CD14-positive monocyte (primary cell): Measurements from ENCODE around the gene WDPCP. TPM values are rescaled to one million over a fixed set of nuclear protein-coding genes. Genes with fewer than 3 reads are reported as not detected.

ENCODE experiments used
- DNase-seq, 3 donors: peaks; one replicate each; pipeline ENCODE4 v3.0.0-alpha.2; 2011 to 2022
- H2AFZ ChIP-seq: 2 replicates; pipeline ENCODE4 v1.6.0; 2012; ENCODE audit warnings: mild to moderate bottlenecking, low read depth, low read length, inconsistent platforms; ENCODE audit not compliant: insufficient read depth, poor library complexity, severe bottlenecking
- H3K27ac ChIP-seq, 2 donors: 1 replicate in 1 of 2; 2 replicates in 1 of 2; pipeline ENCODE4 v1.5.1; 2012 to 2013; ENCODE audit warnings: low read length in 2 of 2, control low read depth in 1 of 2, inconsistent platforms in 1 of 2, low read depth in 1 of 2, mild to moderate bottlenecking in 1 of 2
- H3K27me3 ChIP-seq, 2 donors: one replicate each; pipeline versions ENCODE4 v1.6.0 to v1.6.1; 2011 to 2013; ENCODE audit warnings: low read length in 2 of 2; ENCODE audit not compliant: control insufficient read depth in 2 of 2, insufficient read depth in 2 of 2
- H3K36me3 ChIP-seq, 2 donors: replicated peaks in 1 of 2; 1 replicate in 1 of 2; 2 replicates in 1 of 2; pipeline versions ENCODE4 v1.5.1 to v1.6.1; 2012 to 2013; ENCODE audit warnings: low read length in 2 of 2, control low read depth in 1 of 2, inconsistent platforms in 1 of 2, mild to moderate bottlenecking in 1 of 2; ENCODE audit not compliant: insufficient read depth in 2 of 2, control insufficient read depth in 1 of 2
- H3K4me1 ChIP-seq, 2 donors: 1 replicate in 1 of 2; 2 replicates in 1 of 2; pipeline versions ENCODE4 v1.5.1 to v1.6.1; 2012 to 2013; ENCODE audit warnings: low read length in 2 of 2, control low read depth in 1 of 2, inconsistent platforms in 1 of 2, mild to moderate bottlenecking in 1 of 2, moderate library complexity in 1 of 2; ENCODE audit not compliant: insufficient read depth in 2 of 2, control insufficient read depth in 1 of 2
- H3K4me2 ChIP-seq: replicated peaks from 2 replicates; pipeline ENCODE3; 2012; ENCODE audit warnings: low read length, moderate library complexity, mild to moderate bottlenecking; ENCODE audit not compliant: poor library complexity, severe bottlenecking; ENCODE audit errors: extremely low read depth
- H3K4me3 ChIP-seq, 3 experiments: fragments of 200-600 bp in 1 of 3; sonication (generic) in 1 of 3; replicated peaks in 1 of 3; 1 replicate in 2 of 3; 2 replicates in 1 of 3; pipeline ENCODE4 v1.5.1; 2011 to 2013; ENCODE audit warnings: low read length in 3 of 3, mild to moderate bottlenecking in 3 of 3, control low read depth in 2 of 3, low read depth in 2 of 3, inconsistent platforms in 1 of 3, moderate library complexity in 1 of 3
- H3K79me2 ChIP-seq: 2 replicates; pipeline ENCODE4 v1.6.0; 2012; ENCODE audit warnings: mild to moderate bottlenecking, control low read depth, inconsistent platforms, low read length, moderate library complexity; ENCODE audit not compliant: insufficient read depth
- H3K9ac ChIP-seq: 2 replicates; pipeline ENCODE4 v1.6.0; 2017; ENCODE audit warnings: low read length, mild to moderate bottlenecking; ENCODE audit not compliant: insufficient read depth, poor library complexity, severe bottlenecking
- H3K9me3 ChIP-seq, 2 donors: replicated peaks in 1 of 2; 1 replicate in 1 of 2; 2 replicates in 1 of 2; pipeline versions ENCODE4 v1.5.1 to v1.6.1; 2012 to 2013; ENCODE audit warnings: low read length in 2 of 2, control low read depth in 1 of 2; ENCODE audit not compliant: control insufficient read depth in 1 of 2, insufficient read depth in 1 of 2
- H4K20me1 ChIP-seq: 2 replicates; pipeline ENCODE4 v1.6.0; 2012; ENCODE audit warnings: mild to moderate bottlenecking, low read length, control low read depth, moderate library complexity; ENCODE audit not compliant: insufficient read depth
- H3K27ac Mint-ChIP-seq, 7 donors: one replicate each; pipeline ENCODE4 v1.8.0; 2020; ENCODE audit warnings: mild to moderate bottlenecking in 7 of 7, mixed read lengths in 7 of 7, moderate library complexity in 6 of 7, inconsistent platforms in 2 of 7
- H3K27me3 Mint-ChIP-seq, 3 donors: one replicate each; pipeline ENCODE4 v1.8.0; 2021 to 2022; ENCODE audit warnings: low read depth in 3 of 3, mild to moderate bottlenecking in 3 of 3, mixed read lengths in 3 of 3, moderate library complexity in 3 of 3, inconsistent platforms in 1 of 3
- H3K36me3 Mint-ChIP-seq, 2 donors: one replicate each; pipeline ENCODE4 v1.8.0; 2020; ENCODE audit warnings: mixed read lengths in 2 of 2, inconsistent platforms in 1 of 2, mild to moderate bottlenecking in 1 of 2
- H3K4me1 Mint-ChIP-seq: one replicate; pipeline ENCODE4 v1.8.0; 2020; ENCODE audit warnings: mild to moderate bottlenecking, mixed read lengths
- H3K4me3 Mint-ChIP-seq, 2 donors: one replicate each; pipeline ENCODE4 v1.8.0; 2020; ENCODE audit warnings: mild to moderate bottlenecking in 2 of 2, mixed read lengths in 2 of 2, moderate library complexity in 1 of 2
- H3K9me3 Mint-ChIP-seq, 7 donors: one replicate each; pipeline ENCODE4 v1.8.0; 2020 to 2022; ENCODE audit warnings: mixed read lengths in 7 of 7, mild to moderate bottlenecking in 6 of 7, moderate library complexity in 6 of 7, inconsistent platforms in 2 of 7
- WGBS: methylation state at CpG from one replicate; pipeline ENCODE4 v1.1.5; 2013; ENCODE audit warnings: missing lambda C conversion rate; ENCODE audit not compliant: insufficient coverage; 5-methylcytosine and 5-hydroxymethylcytosine counted together
- intact Hi-C, 2 donors: fragments of 100-400 bp; cut with micrococcal nuclease; formaldehyde crosslinking; loops; one replicate each; pipeline versions ENCODE4 v1.15.0 to v1.15.1; 2023
- polyA plus RNA-seq, 3 donors: library from polyadenylated mRNA; depleted of rRNA in 1 of 3; unstranded in 2 of 3; stranded (reverse) in 1 of 3; fragments of 300-500 nt in 2 of 3; fragments of >200 nt in 1 of 3; fragmentation: Illumina TruSeq in 2 of 3; gene quantifications; 1 replicate in 2 of 3; 2 replicates in 1 of 3; pipeline ENCODE4 v1.2.3, GENCODE V29; 2012 to 2021
- TF ChIP-seq, protein P1 (sequence below): fragments of 200-600 bp; IDR thresholded peaks from one replicate; pipeline ENCODE4 v1.8.0; 2022; ENCODE audit warnings: antibody characterized with exemption, mild to moderate bottlenecking

The WDPCP gene
- polyA plus RNA-seq, 3 donors: 3.3 to 5.2 (median 3.7) TPM

DNA sequence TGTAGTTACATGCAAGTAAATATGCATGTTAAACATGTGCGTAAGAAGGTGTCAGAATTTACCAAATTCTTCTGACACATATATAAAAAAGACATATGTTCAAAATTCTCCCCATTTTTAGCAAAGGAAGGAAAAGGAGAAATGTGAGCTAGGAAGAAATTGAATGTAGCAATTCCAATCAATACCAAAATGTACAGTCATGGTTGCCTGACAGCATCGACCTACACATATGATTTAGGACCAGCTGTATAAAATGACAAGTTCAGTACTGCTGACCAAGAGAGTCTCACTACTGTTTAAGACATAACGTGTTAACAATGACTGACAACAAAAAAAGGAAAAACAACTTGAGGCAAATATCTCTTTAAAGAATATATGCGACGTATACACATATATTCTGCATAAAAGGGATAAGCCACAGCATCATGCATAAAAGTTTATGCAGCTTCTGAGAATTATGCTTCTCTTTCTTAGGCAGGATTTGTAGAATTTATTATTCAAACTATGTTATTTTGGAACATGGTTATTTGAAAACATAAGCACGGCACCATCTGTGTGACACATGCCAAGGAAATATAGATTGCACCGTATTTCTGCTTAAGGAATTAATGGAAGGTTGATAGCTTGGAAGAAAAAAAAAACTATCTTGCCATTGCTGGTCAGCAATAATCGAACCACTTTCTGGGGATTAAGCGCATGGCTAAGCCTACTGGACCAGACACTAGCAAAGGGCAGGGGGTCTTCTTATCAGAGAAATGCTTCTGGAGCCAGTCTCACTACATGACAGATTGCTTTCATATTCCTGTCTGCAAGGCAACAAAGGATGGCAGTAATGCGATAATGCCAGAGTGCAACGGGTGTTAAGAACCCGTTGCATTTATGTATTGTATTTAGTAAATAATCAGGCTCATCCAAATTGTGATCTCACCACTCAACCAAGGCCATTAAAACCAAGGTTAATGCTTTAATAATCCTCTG, 154.0 kb downstream of the WDPCP start:
- 100% methylated on average over 4 of the region's 12 CpGs for WGBS
- Histone ChIP-seq H3K27me3 (no peaks in the 10 kb centered on the region), H3K36me3 (no peaks in the 10 kb centered on the region), H3K9ac (no peak overlapping the region), H3K4me1 (no peaks in the 10 kb centered on the region), H3K27ac (no peak overlapping the region), H3K9me3 (no peaks in the 10 kb centered on the region), H3K4me3 (no peak overlapping the region), H3K79me2 (no peaks in the 10 kb centered on the region), H2AFZ (no peak overlapping the region), H3K4me2 (no peak overlapping the region), H4K20me1 (no peaks in the 10 kb centered on the region)
- intact Hi-C loops: no loop called here
- H3K9me3 Mint-ChIP-seq: peaks cover 0 to 5% (median 3%) of the 10 kb centered on the region in 7 donors
- no peak for DNase-seq
- H3K27me3 Mint-ChIP-seq: no peaks in the 10 kb centered on the region
- TF ChIP-seq, protein P1, sequence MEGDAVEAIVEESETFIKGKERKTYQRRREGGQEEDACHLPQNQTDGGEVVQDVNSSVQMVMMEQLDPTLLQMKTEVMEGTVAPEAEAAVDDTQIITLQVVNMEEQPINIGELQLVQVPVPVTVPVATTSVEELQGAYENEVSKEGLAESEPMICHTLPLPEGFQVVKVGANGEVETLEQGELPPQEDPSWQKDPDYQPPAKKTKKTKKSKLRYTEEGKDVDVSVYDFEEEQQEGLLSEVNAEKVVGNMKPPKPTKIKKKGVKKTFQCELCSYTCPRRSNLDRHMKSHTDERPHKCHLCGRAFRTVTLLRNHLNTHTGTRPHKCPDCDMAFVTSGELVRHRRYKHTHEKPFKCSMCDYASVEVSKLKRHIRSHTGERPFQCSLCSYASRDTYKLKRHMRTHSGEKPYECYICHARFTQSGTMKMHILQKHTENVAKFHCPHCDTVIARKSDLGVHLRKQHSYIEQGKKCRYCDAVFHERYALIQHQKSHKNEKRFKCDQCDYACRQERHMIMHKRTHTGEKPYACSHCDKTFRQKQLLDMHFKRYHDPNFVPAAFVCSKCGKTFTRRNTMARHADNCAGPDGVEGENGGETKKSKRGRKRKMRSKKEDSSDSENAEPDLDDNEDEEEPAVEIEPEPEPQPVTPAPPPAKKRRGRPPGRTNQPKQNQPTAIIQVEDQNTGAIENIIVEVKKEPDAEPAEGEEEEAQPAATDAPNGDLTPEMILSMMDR: no peak
- H3K36me3 Mint-ChIP-seq: peaks cover 7 to 8% of the 10 kb centered on the region in 2 donors
- H3K4me3 Mint-ChIP-seq: no peak overlapping the region
- H3K4me1 Mint-ChIP-seq: no peaks in the 10 kb centered on the region
- no peak overlapping the region for H3K27ac Mint-ChIP-seq

DNA sequence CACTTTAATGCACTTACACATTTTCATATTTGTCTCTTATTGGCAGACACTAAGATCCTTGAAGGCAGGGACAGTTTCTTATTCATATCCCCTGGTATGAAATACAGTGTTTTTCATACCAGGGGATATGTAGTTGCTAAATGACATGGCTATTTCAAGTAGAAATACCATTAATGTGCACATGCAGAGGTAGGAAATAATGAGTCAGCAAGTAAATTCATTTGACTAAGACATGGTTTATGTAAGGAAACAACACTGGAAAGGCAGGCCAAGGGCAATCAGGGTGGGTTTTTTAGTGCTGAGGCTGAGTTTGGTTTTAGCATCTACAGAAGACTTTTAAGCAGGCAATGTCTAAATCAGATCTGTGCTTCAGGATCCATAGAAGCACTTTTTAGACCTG, 155.9 kb downstream of the WDPCP start:
- Histone ChIP-seq H3K27ac (no peak overlapping the region), H3K36me3 (no peaks in the 10 kb centered on the region), H3K4me2 (no peak overlapping the region), H2AFZ (no peak overlapping the region), H3K27me3 (no peaks in the 10 kb centered on the region), H3K79me2 (no peaks in the 10 kb centered on the region), H3K4me1 (no peaks in the 10 kb centered on the region), H3K4me3 (no peak overlapping the region), H3K9ac (no peak overlapping the region), H4K20me1 (no peaks in the 10 kb centered on the region), H3K9me3 (no peaks in the 10 kb centered on the region)
- DNase-seq: no peak
- Mint-ChIP-seq H3K27me3 (no peaks in the 10 kb centered on the region), H3K4me3 (no peak overlapping the region), H3K27ac (no peak overlapping the region), H3K9me3 (peaks cover 3 to 16% (median 6%) of the 10 kb centered on the region in 7 donors), H3K36me3 (peaks cover 8 to 10% of the 10 kb centered on the region in 2 donors), H3K4me1 (no peaks in the 10 kb centered on the region)
- intact Hi-C loops: no loop called here
- TF ChIP-seq, protein P1: no peak
